GM23338 (cell line): ENCODE measurements around the gene HLA-DMB. TPM values are rescaled to one million over a fixed set of nuclear protein-coding genes. Genes with fewer than 3 reads are reported as not detected.

ENCODE experiments used
- polyA plus RNA-seq: library from polyadenylated mRNA; unstranded; fragments of >200 nt; fragmentation: Nextera tagmentation; extraction: Ambion mirVana; gene quantifications from 2 replicates; pipeline ENCODE4 v1.2.1, GENCODE V29; 2016
- small RNA-seq: library from RNA; depleted of rRNA; stranded (forward); fragments of <200 nt; gene quantifications from one replicate; pipeline ENCODE3, GENCODE V24; 2014; ENCODE audit warnings: low replicate concordance
- total RNA-seq: library from RNA; depleted of rRNA; stranded (reverse); fragments of >200 nt; shearing (Covaris generic); gene quantifications from 2 replicates; pipeline ENCODE4 v1.2.3, GENCODE V29; 2014; rRNA removed

The HLA-DMB gene
- total and polyA plus RNA-seq, 2 experiments from 2014 or later = 0.70 to 1.6 TPM

Small RNA genes lying within 50 kb of the gene (small RNA-seq; reads per million reads assigned to genes)
- gene HLA-Z = not detected

Other genes starting within 250 kb of the HLA-DMB start
- not detected in 2 replicates for gene HLA-DQA2, start 199.6 kb downstream of the HLA-DMB start, total RNA-seq
- not detected in 2 replicates for gene HLA-DQA2, start 199.6 kb downstream of the HLA-DMB start, polyA plus RNA-seq
- not detected in 2 replicates for gene HLA-DQB2, start 177.5 kb downstream of the HLA-DMB start, total RNA-seq
- gene HLA-DQB2, start 177.5 kb downstream of the HLA-DMB start, polyA plus RNA-seq = 0.37 TPM in 1 of 2 replicates, not detected in the other
- gene HLA-DOB, start 124.0 kb downstream of the HLA-DMB start, total RNA-seq = 0.23 TPM in 1 of 2 replicates, not detected in the other
- gene HLA-DOB, start 124.0 kb downstream of the HLA-DMB start, polyA plus RNA-seq = not detected in 2 replicates
- 9.5 and 102 TPM in 2 replicates for gene TAP2, start 102.3 kb downstream of the HLA-DMB start, total RNA-seq
- 3.4 and 4.9 TPM in 2 replicates for gene TAP2, start 102.3 kb downstream of the HLA-DMB start, polyA plus RNA-seq
- 16.5 and 20.2 TPM in 2 replicates for gene PSMB8, start 97.0 kb downstream of the HLA-DMB start, total RNA-seq
- gene PSMB8, start 97.0 kb downstream of the HLA-DMB start, polyA plus RNA-seq = 27.1 and 27.6 TPM in 2 replicates
- 16.5 and 22.0 TPM in 2 replicates for gene TAP1, start 87.3 kb downstream of the HLA-DMB start, total RNA-seq
- gene TAP1, start 87.3 kb downstream of the HLA-DMB start, polyA plus RNA-seq = 13.8 and 14.2 TPM in 2 replicates
- gene PSMB9, start 86.8 kb downstream of the HLA-DMB start, total RNA-seq = 2.8 TPM in 1 of 2 replicates, not detected in the other
- gene PSMB9, start 86.8 kb downstream of the HLA-DMB start, polyA plus RNA-seq = 5.5 and 6.2 TPM in 2 replicates
- 3.5 and 5.2 TPM in 2 replicates for gene HLA-DMA, start 12.1 kb upstream of the HLA-DMB start, total RNA-seq
- gene HLA-DMA, start 12.1 kb upstream of the HLA-DMB start, polyA plus RNA-seq = 6.2 and 8.1 TPM in 2 replicates
- 169 and 182 TPM in 2 replicates for gene BRD2, start 27.6 kb upstream of the HLA-DMB start, total RNA-seq
- 81.9 and 84.9 TPM in 2 replicates for gene BRD2, start 27.6 kb upstream of the HLA-DMB start, polyA plus RNA-seq
- gene HLA-DOA, start 68.6 kb upstream of the HLA-DMB start, total RNA-seq = 30.5 and 34.2 TPM in 2 replicates
- gene HLA-DOA, start 68.6 kb upstream of the HLA-DMB start, polyA plus RNA-seq = 4.8 TPM in 2 replicates
- gene HLA-DPA1, start 132.6 kb upstream of the HLA-DMB start, total RNA-seq = 6.6 and 6.9 TPM in 2 replicates
- gene HLA-DPA1, start 132.6 kb upstream of the HLA-DMB start, polyA plus RNA-seq = 3.9 and 4.1 TPM in 2 replicates
- gene HLA-DPB1, start 135.0 kb upstream of the HLA-DMB start, total RNA-seq = 32.1 and 37.6 TPM in 2 replicates
- 19.8 and 22.0 TPM in 2 replicates for gene HLA-DPB1, start 135.0 kb upstream of the HLA-DMB start, polyA plus RNA-seq